Upper lobe of left lung (tissue), 4 donors: ENCODE measurements around the gene SELENOI.

Experiments used
- EP300 ChIP-seq, 4 donors: sonication (generic); formaldehyde crosslinking; IDR thresholded peaks; one replicate each; pipeline ENCODE4 v1.5.1; 2017; ENCODE audit warnings: antibody characterized with exemption in 4 of 4, control low read depth in 2 of 4
- POLR2A ChIP-seq, 4 donors: fragments of 450-650 bp; IDR thresholded peaks; one replicate each; pipeline ENCODE4 v1.5.1; 2016 to 2017; ENCODE audit warnings: antibody characterized with exemption in 4 of 4, mild to moderate bottlenecking in 2 of 4
- POLR2AphosphoS5 ChIP-seq, 2 donors: sonication (generic); formaldehyde crosslinking; IDR thresholded peaks; one replicate each; pipeline ENCODE4 v1.5.1; 2017; ENCODE audit warnings: antibody characterized with exemption in 2 of 2
- TF ChIP-seq, protein P1 (sequence below), 6 experiments: fragments of 450-650 bp in 4 of 6; fragments of 200-600 bp in 2 of 6; sonication (generic) in 2 of 6; IDR thresholded peaks; one replicate each; pipeline ENCODE4 v1.5.1; 2016 to 2019; ENCODE audit warnings: antibody characterized with exemption in 6 of 6

DNA sequence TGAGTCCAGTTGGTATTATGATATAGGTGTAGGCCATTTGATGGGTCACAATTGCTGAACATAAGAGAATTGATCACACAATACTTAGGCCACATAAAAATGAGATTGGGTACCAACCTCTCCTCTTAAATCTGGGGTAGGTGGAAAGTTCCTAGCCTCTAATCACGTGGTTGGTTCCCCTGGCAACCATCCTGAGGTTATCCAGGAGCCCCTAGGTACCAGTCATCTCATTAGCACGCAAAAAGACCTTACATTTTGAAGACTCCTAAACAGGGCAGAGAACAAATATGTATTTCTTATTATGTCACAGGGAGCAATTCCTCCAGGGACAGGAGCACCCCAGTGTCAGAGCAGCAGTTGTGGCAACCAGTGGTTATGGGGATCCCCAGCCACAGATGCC is 12.7 kb upstream of the SELENOI start:
- TF ChIP-seq EP300 (IDR thresholded peaks at IDR 0.05), result no peak
- no peak for TF ChIP-seq POLR2AphosphoS5 (IDR thresholded peaks at IDR 0.05)
- TF ChIP-seq, protein P1, sequence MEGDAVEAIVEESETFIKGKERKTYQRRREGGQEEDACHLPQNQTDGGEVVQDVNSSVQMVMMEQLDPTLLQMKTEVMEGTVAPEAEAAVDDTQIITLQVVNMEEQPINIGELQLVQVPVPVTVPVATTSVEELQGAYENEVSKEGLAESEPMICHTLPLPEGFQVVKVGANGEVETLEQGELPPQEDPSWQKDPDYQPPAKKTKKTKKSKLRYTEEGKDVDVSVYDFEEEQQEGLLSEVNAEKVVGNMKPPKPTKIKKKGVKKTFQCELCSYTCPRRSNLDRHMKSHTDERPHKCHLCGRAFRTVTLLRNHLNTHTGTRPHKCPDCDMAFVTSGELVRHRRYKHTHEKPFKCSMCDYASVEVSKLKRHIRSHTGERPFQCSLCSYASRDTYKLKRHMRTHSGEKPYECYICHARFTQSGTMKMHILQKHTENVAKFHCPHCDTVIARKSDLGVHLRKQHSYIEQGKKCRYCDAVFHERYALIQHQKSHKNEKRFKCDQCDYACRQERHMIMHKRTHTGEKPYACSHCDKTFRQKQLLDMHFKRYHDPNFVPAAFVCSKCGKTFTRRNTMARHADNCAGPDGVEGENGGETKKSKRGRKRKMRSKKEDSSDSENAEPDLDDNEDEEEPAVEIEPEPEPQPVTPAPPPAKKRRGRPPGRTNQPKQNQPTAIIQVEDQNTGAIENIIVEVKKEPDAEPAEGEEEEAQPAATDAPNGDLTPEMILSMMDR (IDR thresholded peaks at IDR 0.05), result no peak
- TF ChIP-seq POLR2A (IDR thresholded peaks at IDR 0.05), result no peak
